Keratinocyte (primary cell): ENCODE data around the gene ECHDC1. TPM values are rescaled to one million over a fixed set of nuclear protein-coding genes. Genes with fewer than 3 reads are reported as not detected.

Experiments
- DNase-seq: peaks from one replicate; pipeline ENCODE4 v3.0.0-alpha.2; 2011; ENCODE audit warnings: low read depth, missing footprints, low spot score
- FAIRE-seq: peaks from 2 replicates; lab custom pipeline; 2011; peaks lifted over from hg19 to GRCh38; lab: Jason Lieb, UNC
- H2AFZ ChIP-seq: 2 replicates; pipeline ENCODE4 v1.6.0; 2012; ENCODE audit warnings: low read length, control low read depth, inconsistent platforms; ENCODE audit not compliant: control insufficient read depth
- H3K27ac ChIP-seq: 2 replicates; pipeline ENCODE4 v1.5.1; 2011; ENCODE audit warnings: low read length; ENCODE audit not compliant: control insufficient read depth, insufficient read depth
- H3K27me3 ChIP-seq: 3 replicates; pipeline ENCODE4 v1.6.0; 2011; ENCODE audit warnings: low read length; ENCODE audit not compliant: control insufficient read depth, insufficient read depth; ENCODE audit errors: extremely low read depth
- H3K36me3 ChIP-seq, 2 experiments: 2 replicates in 1 of 2; 3 replicates in 1 of 2; pipeline ENCODE4 v1.5.1; 2011; ENCODE audit warnings: low read length in 2 of 2, mild to moderate bottlenecking in 1 of 2; ENCODE audit not compliant: control insufficient read depth in 2 of 2, insufficient read depth in 2 of 2; ENCODE audit errors: extremely low read depth in 1 of 2
- H3K4me1 ChIP-seq: 3 replicates; pipeline ENCODE4 v1.5.1; 2011; ENCODE audit warnings: low read length; ENCODE audit not compliant: control insufficient read depth, insufficient read depth; ENCODE audit errors: extremely low read depth
- H3K4me2 ChIP-seq: 3 replicates; pipeline ENCODE4 v1.6.0; 2011; ENCODE audit warnings: low read depth, low read length; ENCODE audit not compliant: control insufficient read depth, insufficient read depth; ENCODE audit errors: extremely low read depth
- H3K4me3 ChIP-seq, 3 experiments: fragments of 200-600 bp in 1 of 3; sonication (generic) in 1 of 3; 2 replicates in 2 of 3; 3 replicates in 1 of 3; pipeline ENCODE4 v1.5.1; 2011 to 2016; ENCODE audit warnings: low read length in 3 of 3, mild to moderate bottlenecking in 3 of 3, control low read depth in 2 of 3, inconsistent platforms in 1 of 3, low read depth in 1 of 3, mixed read lengths in 1 of 3, mixed run types in 1 of 3, moderate library complexity in 1 of 3; ENCODE audit not compliant: control insufficient read depth in 2 of 3, insufficient read depth in 2 of 3; ENCODE audit errors: extremely low read depth in 1 of 3
- H3K79me2 ChIP-seq: 2 replicates; pipeline ENCODE4 v1.6.0; 2012; ENCODE audit warnings: low read length; ENCODE audit not compliant: control insufficient read depth, insufficient read depth
- H3K9ac ChIP-seq: 3 replicates; pipeline ENCODE4 v1.6.0; 2011; ENCODE audit warnings: low read length; ENCODE audit not compliant: control insufficient read depth, insufficient read depth; ENCODE audit errors: extremely low read depth
- H3K9me1 ChIP-seq: 3 replicates; pipeline ENCODE4 v1.6.0; 2011; ENCODE audit warnings: low read length; ENCODE audit not compliant: control insufficient read depth, insufficient read depth; ENCODE audit errors: extremely low read depth
- H3K9me3 ChIP-seq: 2 replicates; pipeline ENCODE4 v1.5.1; 2012; ENCODE audit warnings: low read depth, low read length; ENCODE audit not compliant: control insufficient read depth
- H4K20me1 ChIP-seq: 3 replicates; pipeline ENCODE4 v1.6.0; 2011; ENCODE audit warnings: low read length; ENCODE audit not compliant: control insufficient read depth, insufficient read depth; ENCODE audit errors: extremely low read depth
- EZH2 ChIP-seq: IDR thresholded peaks from one replicate; pipeline ENCODE4 v1.6.1; 2012; ENCODE audit warnings: inconsistent platforms, mild to moderate bottlenecking, low read length, moderate library complexity
- dilution Hi-C: fragments of 300-500 bp; cut with MboI; formaldehyde crosslinking; loops from one replicate; pipeline ENCODE4 v1.7.0; 2020; ENCODE audit warnings: low sequenced_read_pairs; ENCODE audit not compliant: extremely low pct_ligation_motif_present
- polyA plus RNA-seq, 5 experiments: library from polyadenylated mRNA; depleted of rRNA in 3 of 5; stranded (reverse) in 3 of 5; stranded (forward) in 1 of 5; unstranded in 1 of 5; fragments of >200 nt; gene quantifications; 1 replicate in 1 of 5; 2 replicates in 3 of 5; 3 replicates in 1 of 5; pipeline versions ENCODE4 v1.2.1 to v1.2.3, GENCODE V29; 2011 to 2012; ENCODE audit warnings: missing spikeins in 2 of 5, low read depth in 1 of 5, low replicate concordance in 1 of 5
- TF ChIP-seq, protein P1 (sequence below), 3 experiments: IDR thresholded peaks in 1 of 3; conservative IDR thresholded peaks in 1 of 3; optimal IDR thresholded peaks in 1 of 3; 2 replicates in 2 of 3; 3 replicates in 1 of 3; pipeline versions ENCODE3 to v1.5.1; 2011; ENCODE audit warnings: low read length in 3 of 3, mild to moderate bottlenecking in 3 of 3, moderate library complexity in 2 of 3, control low read depth in 1 of 3, inconsistent platforms in 1 of 3; ENCODE audit not compliant: insufficient read depth in 2 of 3; ENCODE audit errors: extremely low read depth in 1 of 3

Gene ECHDC1
- polyA plus RNA-seq, 1 donor (not counting 4 experiments of a cell fraction or from before 2014, with no cell fraction given) = 56.9 TPM

GRCh38 chr6:127343809-127344659 is 625 bp upstream of the ECHDC1 start:
- Histone ChIP-seq H3K9me1 (no peaks in the 10 kb centered on the region), H3K27ac (peak overlapping the region; percentile 98), H3K4me3 (peak overlapping the region; percentile 54 to 99 (median 91)), H3K9me3 (no peaks in the 10 kb centered on the region), H3K4me1 (peaks cover 31% of the 10 kb centered on the region), H3K79me2 (peaks cover 62% of the 10 kb centered on the region), H3K27me3 (no peaks in the 10 kb centered on the region), H4K20me1 (no peaks in the 10 kb centered on the region), H2AFZ (peak overlapping the region; percentile 100), H3K9ac (peak overlapping the region; percentile 97), H3K36me3 (no peaks in the 10 kb centered on the region), H3K4me2 (peak overlapping the region; percentile 92)
- DNase-seq (no peak), FAIRE-seq (no peak)
- dilution Hi-C loops = no loop called here
- no peak for TF ChIP-seq EZH2
- TF ChIP-seq, protein P1, sequence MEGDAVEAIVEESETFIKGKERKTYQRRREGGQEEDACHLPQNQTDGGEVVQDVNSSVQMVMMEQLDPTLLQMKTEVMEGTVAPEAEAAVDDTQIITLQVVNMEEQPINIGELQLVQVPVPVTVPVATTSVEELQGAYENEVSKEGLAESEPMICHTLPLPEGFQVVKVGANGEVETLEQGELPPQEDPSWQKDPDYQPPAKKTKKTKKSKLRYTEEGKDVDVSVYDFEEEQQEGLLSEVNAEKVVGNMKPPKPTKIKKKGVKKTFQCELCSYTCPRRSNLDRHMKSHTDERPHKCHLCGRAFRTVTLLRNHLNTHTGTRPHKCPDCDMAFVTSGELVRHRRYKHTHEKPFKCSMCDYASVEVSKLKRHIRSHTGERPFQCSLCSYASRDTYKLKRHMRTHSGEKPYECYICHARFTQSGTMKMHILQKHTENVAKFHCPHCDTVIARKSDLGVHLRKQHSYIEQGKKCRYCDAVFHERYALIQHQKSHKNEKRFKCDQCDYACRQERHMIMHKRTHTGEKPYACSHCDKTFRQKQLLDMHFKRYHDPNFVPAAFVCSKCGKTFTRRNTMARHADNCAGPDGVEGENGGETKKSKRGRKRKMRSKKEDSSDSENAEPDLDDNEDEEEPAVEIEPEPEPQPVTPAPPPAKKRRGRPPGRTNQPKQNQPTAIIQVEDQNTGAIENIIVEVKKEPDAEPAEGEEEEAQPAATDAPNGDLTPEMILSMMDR (optimal IDR thresholded peaks at IDR 0.05 in 1 of 3, IDR thresholded peaks at IDR 0.05 in 1 of 3, conservative IDR thresholded peaks at IDR 0.05 in 1 of 3; ENCODE audit: extremely low read depth in 1 of 3, insufficient read depth in 2 of 3, low read length in 3 of 3) = no peak

- no peaks in the 10 kb centered on the region for H3K36me3 ChIP-seq
These were observed 988 bp downstream of the ECHDC1 start for GRCh38 chr6:127342296-127342945.

More at GRCh38 chr6:127342296-127342945, 988 bp downstream of the ECHDC1 start:
- Histone ChIP-seq H3K27ac (peak overlapping the region; percentile 98), H3K9me1 (no peaks in the 10 kb centered on the region), H3K4me1 (peaks cover 31% of the 10 kb centered on the region), H2AFZ (peak overlapping the region; percentile 100), H3K9me3 (no peaks in the 10 kb centered on the region), H3K4me3 (peak overlapping the region; percentile 54 to 99 (median 91)), H3K79me2 (peaks cover 78% of the 10 kb centered on the region), H3K9ac (peak overlapping the region; percentile 97), H3K27me3 (no peaks in the 10 kb centered on the region), H3K4me2 (peak overlapping the region; percentile 92), H4K20me1 (no peaks in the 10 kb centered on the region)
- dilution Hi-C loops = no loop called here
- no peak for TF ChIP-seq EZH2
- TF ChIP-seq, protein P1 (optimal IDR thresholded peaks at IDR 0.05 in 1 of 3, IDR thresholded peaks at IDR 0.05 in 1 of 3, conservative IDR thresholded peaks at IDR 0.05 in 1 of 3; ENCODE audit: extremely low read depth in 1 of 3, insufficient read depth in 2 of 3, low read length in 3 of 3) = no peak
- FAIRE-seq (peak; percentile 17), DNase-seq (no peak)
